ENCODE results near the gene ZNF789. TPM values are rescaled to one million over a fixed set of nuclear protein-coding genes. Genes with fewer than 3 reads are reported as not detected.
A peak's percentile ranks its signal among the peaks of the same experiment; 100 is the strongest.

The ZNF789 gene
- polyA plus RNA-seq, 1 of the 3 experiments (the other 2 are of a cell fraction): 27.7 TPM

GRCh38 chr7:99437946-99438572 is 34.6 kb upstream of the ZNF789 start:
- peaks cover 69% of the 10 kb centered on the region for H3K79me2 ChIP-seq (ENCODE audit: insufficient read depth)

GRCh38 chr7:99438573-99439480 is 33.9 kb upstream of the ZNF789 start, which contains the start of the genes CPSF4 and PTCD1:
CPSF4 (plus strand) TSS chr7:99438943; CDS start chr7:99439083, 140 bp downstream.
PTCD1 (minus strand) TSS chr7:99438798; CDS start chr7:99435242, 3,556 bp downstream.
- H3K9me3 ChIP-seq: no peaks in the 10 kb centered on the region
- peaks cover 11% of the 10 kb centered on the region for H4K20me1 ChIP-seq (ENCODE audit: insufficient read depth)
- peaks cover 18 to 41% of the 10 kb centered on the region in 2 experiments for H3K36me3 ChIP-seq (replicated peaks in 1 of 2; ENCODE audit: control insufficient read depth in 1 of 2, insufficient read depth in 2 of 2, low read length in 1 of 2)
- peaks cover 5 to 13% of the 10 kb centered on the region in 2 experiments; a peak in 1 of 4 replicates for H3K4me1 ChIP-seq (ENCODE audit: control insufficient read depth in 1 of 2, insufficient read depth in 2 of 2, low read depth in 1 of 2, low read length in 1 of 2)
- 1% methylated on average over 61 of the region's 89 CpGs for WGBS (ENCODE audit: low lambda C conversion rate)
- peaks cover 3% of the 10 kb centered on the region for H3F3A ChIP-seq (replicated peaks; ENCODE audit: insufficient read depth)
- DNase-seq: peak; percentile 100
- H2AFZ ChIP-seq (ENCODE audit: low read depth): peak within 1 kb of the TSS; percentile 98
- H3K4me2 ChIP-seq: peak within 1 kb of the TSS; percentile 89
- H3K27me3 ChIP-seq (ENCODE audit: insufficient read depth): no peaks in the 10 kb centered on the region
- H3K9me2 ChIP-seq: no peaks in the 10 kb centered on the region
- peak within 1 kb of the TSS; percentile 79 for H3K9ac ChIP-seq
- peak within 1 kb of the TSS; percentile 83 for H3K27ac ChIP-seq (ENCODE audit: low read depth in 2 of 2, low read length in 1 of 2)
- H3K4me3 ChIP-seq (ENCODE audit: low read depth in 2 of 2, low read length in 1 of 2): peak within 1 kb of the TSS; percentile 65 to 91
- peaks cover 77% of the 10 kb centered on the region for H3K79me2 ChIP-seq (ENCODE audit: insufficient read depth)
- ChIA-PET CTCF (interaction anchor here (0.9 kb wide), 1 partner anchor 73 kb away, joined by 3 read pairs; no protein-coding TSS in a partner anchor), POLR2A (interaction anchor here (0.6 to 1.6 kb wide), 6 partner anchors 10 to 66 kb away, joined by 3 to 8 read pairs (median 5); partner anchors contain the start of genes BUD31, PDAP1 and ZKSCAN5)
- TF ChIP-seq USF2 (IDR thresholded peaks at IDR 0.05; ENCODE audit: borderline replicate concordance, low read depth, low read length) (no peak), ELF1 (IDR thresholded peaks at IDR 0.05) (peak; percentile 70), RFX5 (IDR thresholded peaks at IDR 0.05; ENCODE audit: low read length) (no peak), YY1 (IDR thresholded peaks at IDR 0.05; ENCODE audit: low read depth) (peak; percentile 89), TAF1 (IDR thresholded peaks at IDR 0.05; ENCODE audit: borderline replicate concordance, low read depth, low read length) (peak; percentile 81), EP300 (IDR thresholded peaks at IDR 0.05; ENCODE audit: borderline replicate concordance in 1 of 2, low read depth in 1 of 2, low read length in 1 of 2) (peak in 1 of 2 experiments; percentile 62; a peak in 1 of 4 replicates), PBX3 (IDR thresholded peaks at IDR 0.05) (peak; percentile 49), FOSL2 (IDR thresholded peaks at IDR 0.05; ENCODE audit: borderline replicate concordance, low read depth) (no peak), USF1 (IDR thresholded peaks at IDR 0.05; ENCODE audit: borderline replicate concordance, low read depth) (peak; percentile 62), FOXM1 (IDR thresholded peaks at IDR 0.05; ENCODE audit: low read depth) (no peak), POLR2AphosphoS5 (IDR thresholded peaks at IDR 0.05; ENCODE audit: low read depth, low read length) (peak; percentile 84)

More at GRCh38 chr7:99437946-99438572, 34.6 kb upstream of the ZNF789 start:
- Histone ChIP-seq H3K36me3 (replicated peaks in 1 of 2; ENCODE audit: control insufficient read depth in 1 of 2, insufficient read depth in 2 of 2, low read length in 1 of 2) (peaks cover 19 to 36% of the 10 kb centered on the region in 2 experiments), H3K9ac (peak overlapping the region; percentile 79), H3K27ac (ENCODE audit: low read depth in 2 of 2, low read length in 1 of 2) (peak overlapping the region; percentile 56 to 83; a peak in 2 of 4 replicates), H3K27me3 (ENCODE audit: insufficient read depth) (no peaks in the 10 kb centered on the region), H3F3A (replicated peaks; ENCODE audit: insufficient read depth) (peaks cover 3% of the 10 kb centered on the region), H2AFZ (ENCODE audit: low read depth) (peak overlapping the region; percentile 98), H3K4me3 (ENCODE audit: low read depth in 2 of 2, low read length in 1 of 2) (peak overlapping the region; percentile 65 to 91), H4K20me1 (ENCODE audit: insufficient read depth) (peaks cover 11% of the 10 kb centered on the region), H3K9me3 (no peaks in the 10 kb centered on the region), H3K4me1 (ENCODE audit: control insufficient read depth in 1 of 2, insufficient read depth in 2 of 2, low read depth in 1 of 2, low read length in 1 of 2) (peaks cover 5 to 13% of the 10 kb centered on the region in 2 experiments; a peak in 1 of 4 replicates), H3K4me2 (peak overlapping the region; percentile 89), H3K9me2 (no peaks in the 10 kb centered on the region)
- ChIA-PET POLR2A (interaction anchor here (0.6 to 1.6 kb wide), 6 partner anchors 9 to 66 kb away, joined by 3 to 8 read pairs (median 5); partner anchors contain the start of genes BUD31, PDAP1 and ZKSCAN5), CTCF (interaction anchor here (0.9 kb wide), 1 partner anchor 72 kb away, joined by 3 read pairs; no protein-coding TSS in a partner anchor)
- DNase-seq: no peak
- 2% methylated on average over 18 of the region's 20 CpGs for WGBS (ENCODE audit: low lambda C conversion rate)
- TF ChIP-seq ZBTB33 (IDR thresholded peaks at IDR 0.05; ENCODE audit: borderline replicate concordance, low read depth) (peak; percentile 7; the same call in 1 of the 2 replicates), USF2 (IDR thresholded peaks at IDR 0.05; ENCODE audit: borderline replicate concordance, low read depth, low read length) (no peak)
